GM23338 (cell line): ENCODE measurements around the gene NTM. TPM values are rescaled to one million over a fixed set of nuclear protein-coding genes. Genes with fewer than 3 reads are reported as not detected.

Source experiments
- ATAC-seq: fragments of 200-7000 bp; cut with Tn5 transposase; 3 replicates; pipeline ENCODE4 v1.9.1; 2020
- DNase-seq: peaks from one replicate; pipeline ENCODE4 v3.0.0-alpha.2; 2015; ENCODE audit warnings: low spot score
- H2AFZ ChIP-seq: fragments of 200-600 bp; sonication (generic); 2 replicates; pipeline ENCODE4 v1.8.0; 2016; ENCODE audit warnings: antibody characterized with exemption, mild to moderate bottlenecking, moderate library complexity
- H3F3A ChIP-seq: fragments of 200-600 bp; sonication (generic); replicated peaks from 2 replicates; pipeline ENCODE4 v1.8.0; 2017; ENCODE audit warnings: antibody characterized with exemption, mixed run types, low read depth
- H3K27ac ChIP-seq: fragments of 200-600 bp; sonication (generic); 2 replicates; pipeline ENCODE4 v1.6.1; 2016; ENCODE audit warnings: low read depth
- H3K27me3 ChIP-seq: fragments of 200-600 bp; sonication (generic); 2 replicates; pipeline ENCODE4 v1.8.0; 2016; ENCODE audit warnings: mild to moderate bottlenecking, mixed run types, moderate library complexity; ENCODE audit not compliant: insufficient read depth
- H3K36me3 ChIP-seq: fragments of 200-600 bp; sonication (generic); 2 replicates; pipeline ENCODE4 v1.8.0; 2016; ENCODE audit warnings: mild to moderate bottlenecking; ENCODE audit not compliant: insufficient read depth
- H3K4me1 ChIP-seq: fragments of 200-600 bp; sonication (generic); 2 replicates; pipeline ENCODE4 v1.8.0; 2016; ENCODE audit warnings: mild to moderate bottlenecking, moderate library complexity; ENCODE audit not compliant: insufficient read depth
- H3K4me2 ChIP-seq: fragments of 200-600 bp; sonication (generic); 2 replicates; pipeline ENCODE4 v1.7.1; 2017; ENCODE audit warnings: mixed run types
- H3K4me3 ChIP-seq: fragments of 200-600 bp; sonication (generic); 2 replicates; pipeline ENCODE4 v1.6.1; 2016; ENCODE audit warnings: mixed run types
- H3K79me2 ChIP-seq: fragments of 200-600 bp; sonication (generic); replicated peaks from 2 replicates; pipeline ENCODE4 v1.8.0; 2017; ENCODE audit warnings: mild to moderate bottlenecking; ENCODE audit not compliant: insufficient read depth
- H3K9me2 ChIP-seq: fragments of 200-600 bp; sonication (generic); 2 replicates; pipeline ENCODE4 v1.8.0; 2017; ENCODE audit not compliant: insufficient read depth
- H4K20me1 ChIP-seq: fragments of 200-600 bp; sonication (generic); replicated peaks from 2 replicates; pipeline ENCODE4 v1.8.0; 2017; ENCODE audit warnings: mild to moderate bottlenecking; ENCODE audit not compliant: insufficient read depth
- H3K27ac Mint-ChIP-seq: 2 replicates; pipeline ENCODE4 v1.8.0; 2020; ENCODE audit warnings: inconsistent platforms, mild to moderate bottlenecking, moderate library complexity, mixed read lengths
- H3K27me3 Mint-ChIP-seq: 3 replicates; pipeline ENCODE4 v1.8.0; 2022; ENCODE audit warnings: low read depth, mild to moderate bottlenecking, moderate library complexity, mixed read lengths, inconsistent platforms; ENCODE audit not compliant: insufficient read depth, poor library complexity
- H3K36me3 Mint-ChIP-seq: 3 replicates; pipeline ENCODE4 v1.8.0; 2021; ENCODE audit warnings: low read depth, mild to moderate bottlenecking, inconsistent platforms, moderate library complexity, mixed read lengths
- H3K4me1 Mint-ChIP-seq: 3 replicates; pipeline ENCODE4 v1.8.0; 2020; ENCODE audit warnings: mild to moderate bottlenecking, inconsistent platforms, mixed read lengths
- H3K4me3 Mint-ChIP-seq: 3 replicates; pipeline ENCODE4 v1.8.0; 2021; ENCODE audit warnings: moderate library complexity, mild to moderate bottlenecking, inconsistent platforms, mixed read lengths
- H3K9me3 Mint-ChIP-seq: 3 replicates; pipeline ENCODE4 v1.8.0; 2020; ENCODE audit warnings: moderate library complexity, mild to moderate bottlenecking, inconsistent platforms, mixed read lengths
- CREB1 ChIP-seq: fragments of 250-450 bp; sonication (Bioruptor Pico); IDR thresholded peaks from 2 replicates; pipeline ENCODE4 v1.5.0; 2020; ENCODE audit warnings: low read depth, mild to moderate bottlenecking, moderate library complexity
- CTCF ChIP-seq, 2 experiments: fragments of 200-600 bp in 1 of 2; sonication (generic) in 1 of 2; conservative IDR thresholded peaks; 2 replicates each; pipeline versions ENCODE4 v1.5.1 to v1.6.1; 2016 to 2017; ENCODE audit warnings: antibody characterized with exemption in 2 of 2, low read depth in 2 of 2, mild to moderate bottlenecking in 2 of 2, moderate library complexity in 1 of 2
- EZH2 ChIP-seq: fragments of 200-600 bp; sonication (generic); IDR thresholded peaks from one replicate; pipeline ENCODE4 v1.8.0; 2017; ENCODE audit warnings: antibody characterized with exemption, mild to moderate bottlenecking, low read depth; ENCODE audit not compliant: unreplicated experiment
- EZH2phosphoT487 ChIP-seq: fragments of 200-600 bp; sonication (generic); IDR thresholded peaks from one replicate; pipeline ENCODE4 v1.8.1; 2018; ENCODE audit warnings: antibody characterized with exemption; ENCODE audit not compliant: unreplicated experiment
- JUNB ChIP-seq: IDR thresholded peaks from one replicate; pipeline ENCODE4 v1.6.1; 2016; ENCODE audit warnings: antibody characterized with exemption; ENCODE audit not compliant: unreplicated experiment
- POLR2AphosphoS5 ChIP-seq: IDR thresholded peaks from 2 replicates; pipeline ENCODE4 v1.6.1; 2016; ENCODE audit warnings: antibody characterized with exemption, low read depth
- REST ChIP-seq: IDR thresholded peaks from one replicate; pipeline ENCODE4 v1.6.1; 2018; ENCODE audit warnings: antibody characterized with exemption; ENCODE audit not compliant: unreplicated experiment
- STAT1 ChIP-seq: IDR thresholded peaks from one replicate; pipeline ENCODE4 v1.6.1; 2016; ENCODE audit warnings: antibody characterized with exemption; ENCODE audit not compliant: unreplicated experiment
- ZNF331 ChIP-seq: fragments of 250-450 bp; sonication (Bioruptor Pico); IDR thresholded peaks from 2 replicates; pipeline ENCODE4 v1.5.0; 2020; ENCODE audit warnings: low read depth, mild to moderate bottlenecking, moderate library complexity
- ZNF462 ChIP-seq: fragments of 250-450 bp; sonication (Bioruptor Pico); IDR thresholded peaks from 2 replicates; pipeline ENCODE4 v1.5.0; 2020; ENCODE audit warnings: mild to moderate bottlenecking, moderate library complexity
- polyA plus RNA-seq: library from polyadenylated mRNA; unstranded; fragments of >200 nt; fragmentation: Nextera tagmentation; extraction: Ambion mirVana; gene quantifications from 2 replicates; pipeline ENCODE4 v1.2.1, GENCODE V29; 2016
- total RNA-seq: library from RNA; depleted of rRNA; stranded (reverse); fragments of >200 nt; shearing (Covaris generic); gene quantifications from 2 replicates; pipeline ENCODE4 v1.2.3, GENCODE V29; 2014

The NTM gene
- total and polyA plus RNA-seq, 2 experiments from 2014 or later, result 10.6 to 14.6 TPM

- TF ChIP-seq CTCF (conservative IDR thresholded peaks at IDR 0.05; ENCODE audit: low read depth in 2 of 2) (no peak), ZNF331 (CRISPR knock-in tag) (no peak)
These were observed 673.3 kb downstream of the NTM start (continued) for GRCh38 chr11:132043714-132044113.

- no peak overlapping the region for H3K4me3 Mint-ChIP-seq
- ATAC-seq (no peak), DNase-seq (no peak)
- no peaks in the 10 kb centered on the region for H3K9me3 Mint-ChIP-seq
- Histone ChIP-seq H4K20me1 (no peaks in the 10 kb centered on the region), H3K4me2 (no peak overlapping the region), H3K79me2 (no peaks in the 10 kb centered on the region), H3K4me3 (no peak overlapping the region), H3K27ac (no peak overlapping the region), H2AFZ (no peak overlapping the region), H3K4me1 (peaks cover 11% of the 10 kb centered on the region), H3K27me3 (no peaks in the 10 kb centered on the region), H3K9me2 (peaks cover 5% of the 10 kb centered on the region; the same call in 1 of the 2 replicates), H3K36me3 (no peaks in the 10 kb centered on the region), H3F3A (no peaks in the 10 kb centered on the region)
- H3K27me3 Mint-ChIP-seq, result peaks cover 1% of the 10 kb centered on the region
- no peaks in the 10 kb centered on the region for H3K36me3 Mint-ChIP-seq
- H3K27ac Mint-ChIP-seq, result no peak overlapping the region
- peaks cover 34% of the 10 kb centered on the region for H3K4me1 Mint-ChIP-seq
- TF ChIP-seq EZH2phosphoT487 (no peak), CTCF (conservative IDR thresholded peaks at IDR 0.05; ENCODE audit: low read depth in 2 of 2) (no peak), CREB1 (CRISPR knock-in tag) (no peak), JUNB (no peak), EZH2 (no peak), ZNF331 (CRISPR knock-in tag) (no peak), STAT1 (no peak), REST (no peak), POLR2AphosphoS5 (no peak), ZNF462 (CRISPR knock-in tag) (no peak)
These were observed 674.7 kb downstream of the NTM start for GRCh38 chr11:132045107-132045506.
